ENCODE measurements around the gene SLC38A10. TPM values are rescaled to one million over a fixed set of nuclear protein-coding genes. Genes with fewer than 3 reads are reported as not detected.

Gene SLC38A10
- total and polyA plus RNA-seq, 10 of the 15 experiments (the other 5 are each of a cell fraction or from before 2014, with no cell fraction given), result 0.52 to 67.9 (median 22.1) TPM

GRCh38 chr17:81238815-81239713, 56.0 kb downstream of the SLC38A10 start, which contains the start of the genes NDUFAF8 and TEPSIN (continued):
- TF ChIP-seq PBX3 (IDR thresholded peaks at IDR 0.05; ENCODE audit: insufficient replicate concordance, low read depth, low read length) (peak; percentile 100), HDGF (IDR thresholded peaks at IDR 0.05) (no peak), RBBP5 (conservative IDR thresholded peaks at IDR 0.05) (no peak), DPF2 (IDR thresholded peaks at IDR 0.05) (peak; percentile 99), BMI1 (IDR thresholded peaks at IDR 0.05; ENCODE audit: borderline replicate concordance) (no peak), PRDM15 (CRISPR knock-in tag; IDR thresholded peaks at IDR 0.05) (no peak), IRF3 (IDR thresholded peaks at IDR 0.05) (peak; percentile 100), FOXK2 (IDR thresholded peaks at IDR 0.05) (peak; percentile 84), WRNIP1 (IDR thresholded peaks at IDR 0.05; ENCODE audit: borderline replicate concordance, low read depth, low read length) (no peak), SMAD1 (IDR thresholded peaks at IDR 0.05; ENCODE audit: low read depth, partially characterized antibody) (no peak), NR2F1 (conservative IDR thresholded peaks at IDR 0.05) (peak; percentile 71), RELB (IDR thresholded peaks at IDR 0.05; ENCODE audit: low read depth) (peak; percentile 66), CHD1 (IDR thresholded peaks at IDR 0.05; ENCODE audit: low read depth, low read length) (no peak), EED (IDR thresholded peaks at IDR 0.05; ENCODE audit: low read depth) (no peak)
